Natural killer cell treated with Interleukin-12 subunit alpha and Interleukin-12 subunit beta and Interleukin-15 and Interleukin-18, amount 100 ng/mL, for 72 hours (primary cell): ENCODE results near the gene NR0B2. TPM values are rescaled to one million over a fixed set of nuclear protein-coding genes. Genes with fewer than 3 reads are reported as not detected.
"Not testable (repeated sequence)": the region's sequence is repeated elsewhere in the genome, so short reads cannot be mapped to it uniquely, and the experiment has no call there.

Source experiments
- ATAC-seq, 2 donors: fragments of 150-1000 bp; cut with Tn5 transposase in 1 of 2; sonication (Bioruptor Pico), chemical (Tn5 transposase) in 1 of 2; 2 replicates each; pipeline ENCODE4 v1.10.0; 2021
- DNase-seq: peaks from one replicate; pipeline ENCODE4 v3.0.0; 2022; ENCODE audit warnings: low spot score
- H3K27ac Mint-ChIP-seq, 2 donors: 1 replicate in 1 of 2; 2 replicates in 1 of 2; pipeline ENCODE4 v1.8.0; 2022; ENCODE audit warnings: mixed read lengths in 2 of 2, mild to moderate bottlenecking in 1 of 2, moderate library complexity in 1 of 2
- H3K27me3 Mint-ChIP-seq, 2 donors: 1 replicate in 1 of 2; 2 replicates in 1 of 2; pipeline ENCODE4 v1.8.0; 2022; ENCODE audit warnings: mixed read lengths in 2 of 2
- H3K36me3 Mint-ChIP-seq: one replicate; pipeline ENCODE4 v1.8.0; 2022; ENCODE audit warnings: mixed read lengths
- H3K4me1 Mint-ChIP-seq, 2 donors: 1 replicate in 1 of 2; 2 replicates in 1 of 2; pipeline ENCODE4 v1.8.0; 2022; ENCODE audit warnings: low read depth in 2 of 2, mixed read lengths in 2 of 2, mild to moderate bottlenecking in 1 of 2
- H3K4me3 Mint-ChIP-seq: one replicate; pipeline ENCODE4 v1.8.0; 2022; ENCODE audit warnings: mixed read lengths
- H3K9me3 Mint-ChIP-seq: 2 replicates; pipeline ENCODE4 v1.8.0; 2022; ENCODE audit warnings: mixed read lengths
- total RNA-seq, 2 donors: library from RNA; stranded (reverse); gene quantifications; one replicate each; pipeline ENCODE4 v1.2.3, GENCODE V29; 2022

NR0B2 gene
- total RNA-seq, 2 donors from 2014 or later: not detected

- not testable (repeated sequence) for H3K27ac Mint-ChIP-seq, H3K4me1 Mint-ChIP-seq, H3K36me3 Mint-ChIP-seq, H3K4me3 Mint-ChIP-seq, ATAC-seq, H3K27me3 Mint-ChIP-seq, DNase-seq, H3K9me3 Mint-ChIP-seq
These were observed 34.9 kb upstream of the NR0B2 start for GRCh38 chr1:26948725-26949057.

- ATAC-seq (no peak), DNase-seq (no peak)
- Mint-ChIP-seq H3K36me3 (peaks cover 7% of the 10 kb centered on the region), H3K27ac (no peak overlapping the region), H3K4me3 (no peak overlapping the region), H3K4me1 (no peaks in the 10 kb centered on the region), H3K27me3 (no peaks in the 10 kb centered on the region), H3K9me3 (no peaks in the 10 kb centered on the region)
These were observed 32.5 kb upstream of the NR0B2 start for GRCh38 chr1:26946270-26946669.

- ATAC-seq (no peak), DNase-seq (no peak)
- no peaks in the 10 kb centered on the region for H3K9me3 Mint-ChIP-seq
- no peak overlapping the region for H3K4me3 Mint-ChIP-seq
- H3K27me3 Mint-ChIP-seq: no peaks in the 10 kb centered on the region
- no peaks in the 10 kb centered on the region for H3K4me1 Mint-ChIP-seq
- peaks cover 7% of the 10 kb centered on the region for H3K36me3 Mint-ChIP-seq
- H3K27ac Mint-ChIP-seq: no peak overlapping the region
These were observed 32.0 kb upstream of the NR0B2 start for GRCh38 chr1:26945728-26946127.

GRCh38 chr1:26945138-26945537 is 31.4 kb upstream of the NR0B2 start:
- ATAC-seq (no peak), DNase-seq (no peak)
- H3K4me1 Mint-ChIP-seq: no peaks in the 10 kb centered on the region
- H3K4me3 Mint-ChIP-seq: no peak overlapping the region
- H3K9me3 Mint-ChIP-seq: no peaks in the 10 kb centered on the region
- no peak overlapping the region for H3K27ac Mint-ChIP-seq
- H3K27me3 Mint-ChIP-seq: no peaks in the 10 kb centered on the region
- H3K36me3 Mint-ChIP-seq: peaks cover 7% of the 10 kb centered on the region

- DNase-seq (no peak), ATAC-seq (no peak)
- Mint-ChIP-seq H3K4me3 (no peak overlapping the region), H3K9me3 (no peaks in the 10 kb centered on the region), H3K27ac (no peak overlapping the region), H3K4me1 (peaks cover 0 to 11% of the 10 kb centered on the region in 2 donors), H3K36me3 (peaks cover 7% of the 10 kb centered on the region), H3K27me3 (no peaks in the 10 kb centered on the region)
These were observed 28.9 kb upstream of the NR0B2 start for GRCh38 chr1:26942656-26943055.

GRCh38 chr1:26941311-26941710 is 27.5 kb upstream of the NR0B2 start:
- DNase-seq (no peak), ATAC-seq (no peak)
- H3K27me3 Mint-ChIP-seq: no peaks in the 10 kb centered on the region
- H3K4me3 Mint-ChIP-seq: no peak overlapping the region
- peaks cover 7% of the 10 kb centered on the region for H3K36me3 Mint-ChIP-seq
- no peaks in the 10 kb centered on the region for H3K9me3 Mint-ChIP-seq
- peaks cover 0 to 11% of the 10 kb centered on the region in 2 donors for H3K4me1 Mint-ChIP-seq
- no peak overlapping the region for H3K27ac Mint-ChIP-seq

GRCh38 chr1:26938659-26939025 is 24.9 kb upstream of the NR0B2 start:
- no peak overlapping the region for H3K27ac Mint-ChIP-seq
- peaks cover 0 to 15% of the 10 kb centered on the region in 2 donors for H3K4me1 Mint-ChIP-seq
- H3K4me3 Mint-ChIP-seq: no peak overlapping the region
- DNase-seq (no peak), ATAC-seq (no peak)
- no peaks in the 10 kb centered on the region for H3K36me3 Mint-ChIP-seq
- no peaks in the 10 kb centered on the region for H3K9me3 Mint-ChIP-seq
- no peaks in the 10 kb centered on the region for H3K27me3 Mint-ChIP-seq

- Mint-ChIP-seq H3K9me3 (no peaks in the 10 kb centered on the region), H3K27ac (no peak overlapping the region), H3K27me3 (no peaks in the 10 kb centered on the region), H3K4me3 (no peak overlapping the region), H3K4me1 (peaks cover 0 to 15% of the 10 kb centered on the region in 2 donors), H3K36me3 (no peaks in the 10 kb centered on the region)
- DNase-seq: no peak
- ATAC-seq: no peak
These were observed 24.4 kb upstream of the NR0B2 start for GRCh38 chr1:26938004-26938658.

- Mint-ChIP-seq H3K4me1 (peaks cover 0 to 19% of the 10 kb centered on the region in 2 donors), H3K4me3 (no peak overlapping the region), H3K27ac (no peak overlapping the region), H3K36me3 (no peaks in the 10 kb centered on the region), H3K9me3 (no peaks in the 10 kb centered on the region), H3K27me3 (no peaks in the 10 kb centered on the region)
- no peak for ATAC-seq
- no peak for DNase-seq
These were observed 23.0 kb upstream of the NR0B2 start for GRCh38 chr1:26936823-26937222.

- Mint-ChIP-seq H3K4me1 (peaks cover 0 to 8% of the 10 kb centered on the region in 2 donors), H3K27ac (peak overlapping the region in 1 of 2 donors; percentile 50), H3K36me3 (peaks cover 8% of the 10 kb centered on the region), H3K9me3 (no peaks in the 10 kb centered on the region), H3K27me3 (no peaks in the 10 kb centered on the region), H3K4me3 (no peak overlapping the region)
- no peak for DNase-seq
- ATAC-seq: no peak
These were observed 18.8 kb upstream of the NR0B2 start for GRCh38 chr1:26932531-26932930.

- ATAC-seq (no peak), DNase-seq (no peak)
- H3K27me3 Mint-ChIP-seq: no peaks in the 10 kb centered on the region
- H3K36me3 Mint-ChIP-seq: peaks cover 19% of the 10 kb centered on the region
- peaks cover 39 to 45% of the 10 kb centered on the region in 2 donors for H3K4me1 Mint-ChIP-seq
- no peaks in the 10 kb centered on the region for H3K9me3 Mint-ChIP-seq
- H3K27ac Mint-ChIP-seq: peak overlapping the region; percentile 79 to 82
- peak overlapping the region; percentile 88 for H3K4me3 Mint-ChIP-seq
These were observed 9.9 kb upstream of the NR0B2 start for GRCh38 chr1:26923711-26924110.

GRCh38 chr1:26922901-26923300 is 9.1 kb upstream of the NR0B2 start:
- Mint-ChIP-seq H3K27ac (peak overlapping the region; percentile 79 to 97), H3K4me1 (peaks cover 39 to 45% of the 10 kb centered on the region in 2 donors), H3K4me3 (peak overlapping the region; percentile 88), H3K9me3 (no peaks in the 10 kb centered on the region), H3K27me3 (no peaks in the 10 kb centered on the region), H3K36me3 (peaks cover 13% of the 10 kb centered on the region)
- no peak for ATAC-seq
- DNase-seq: no peak

GRCh38 chr1:26922431-26922729 is 8.6 kb upstream of the NR0B2 start:
- ATAC-seq (no peak), DNase-seq (no peak)
- Mint-ChIP-seq H3K4me1 (peaks cover 39 to 45% of the 10 kb centered on the region in 2 donors), H3K27me3 (no peaks in the 10 kb centered on the region), H3K27ac (peak overlapping the region; percentile 79 to 97), H3K4me3 (peak overlapping the region; percentile 88), H3K9me3 (no peaks in the 10 kb centered on the region), H3K36me3 (peaks cover 12% of the 10 kb centered on the region)

GRCh38 chr1:26921540-26922430 is 8.0 kb upstream of the NR0B2 start, which contains the start of gene NUDC:
TSS of gene NUDC (plus strand) at chr1:26921743. CDS start at chr1:26921849, 106 bp downstream.
- peak; percentile 97 to 98 for ATAC-seq
- no peaks in the 10 kb centered on the region for H3K27me3 Mint-ChIP-seq

More at GRCh38 chr1:26921540-26922430, 8.0 kb upstream of the NR0B2 start, which contains the start of gene NUDC:
- DNase-seq: peak; percentile 97
- peaks cover 8% of the 10 kb centered on the region for H3K36me3 Mint-ChIP-seq
- peaks cover 35 to 41% of the 10 kb centered on the region in 2 donors for H3K4me1 Mint-ChIP-seq
- peak within 1 kb of the TSS; percentile 79 to 97 for H3K27ac Mint-ChIP-seq
- H3K9me3 Mint-ChIP-seq: no peaks in the 10 kb centered on the region
- peak within 1 kb of the TSS; percentile 88 for H3K4me3 Mint-ChIP-seq
